SJSA1 (cell line): Measurements from ENCODE around the gene ASIC2. TPM values are rescaled to one million over a fixed set of nuclear protein-coding genes. Genes with fewer than 3 reads are reported as not detected.

ENCODE experiments used
- DNase-seq, 2 experiments: peaks; one replicate each; pipeline ENCODE4 v3.0.0-alpha.2; 2015 to 2020; ENCODE audit warnings: low spot score in 2 of 2, low read depth in 1 of 2
- H3K27ac ChIP-seq: fragments of 250-450 bp; sonication (Bioruptor Pico); 2 replicates; pipeline ENCODE4 v1.5.1; 2020; ENCODE audit warnings: mild to moderate bottlenecking, moderate library complexity
- H3K27me3 ChIP-seq: fragments of 250-450 bp; sonication (Bioruptor Pico); replicated peaks from 2 replicates; pipeline ENCODE4 v1.5.1; 2020; ENCODE audit warnings: mild to moderate bottlenecking, moderate library complexity
- H3K36me3 ChIP-seq: fragments of 250-450 bp; sonication (Bioruptor Pico); 2 replicates; pipeline ENCODE4 v1.5.1; 2020; ENCODE audit warnings: mild to moderate bottlenecking
- H3K4me1 ChIP-seq: fragments of 250-450 bp; sonication (Bioruptor Pico); replicated peaks from 2 replicates; pipeline ENCODE4 v1.6.1; 2021; ENCODE audit warnings: mild to moderate bottlenecking
- H3K4me3 ChIP-seq: fragments of 250-450 bp; sonication (Bioruptor Pico); 2 replicates; pipeline ENCODE4 v1.5.1; 2020; ENCODE audit warnings: mild to moderate bottlenecking
- H3K9me3 ChIP-seq: fragments of 250-450 bp; sonication (Bioruptor Pico); replicated peaks from 2 replicates; pipeline ENCODE4 v1.5.1; 2020; ENCODE audit warnings: mild to moderate bottlenecking
- total RNA-seq: library from RNA; depleted of rRNA; stranded (reverse); fragments of >200 nt; shearing (Covaris generic); gene quantifications from 2 replicates; pipeline ENCODE4 v1.2.3, GENCODE V29; 2014

The ASIC2 gene
- total RNA-seq, 1 experiment from 2014 or later: not detected

DNA sequence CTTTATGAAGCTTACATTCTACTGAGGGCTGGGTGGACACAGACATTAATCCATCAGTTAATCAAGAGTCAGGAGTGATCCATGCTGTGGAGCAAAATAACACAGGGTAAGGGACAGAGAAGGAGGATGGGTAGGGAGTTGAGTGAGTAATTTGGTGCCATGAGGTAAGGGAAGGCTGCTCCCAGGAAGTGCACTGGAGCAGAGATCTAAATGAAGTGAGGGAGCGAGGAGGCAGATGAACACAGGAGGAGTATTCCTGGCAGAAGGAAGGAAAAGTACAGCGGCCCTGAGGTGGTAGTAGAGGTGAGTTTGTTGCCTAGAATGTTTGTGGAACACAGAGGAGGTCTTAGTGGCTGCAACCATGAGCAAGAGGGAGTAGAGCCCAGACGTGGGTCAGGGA lies 34.8 kb downstream of the ASIC2 start:
- H3K9me3 ChIP-seq: no peaks in the 10 kb centered on the region
- H3K36me3 ChIP-seq: no peaks in the 10 kb centered on the region
- no peaks in the 10 kb centered on the region for H3K4me1 ChIP-seq
- H3K4me3 ChIP-seq: no peak overlapping the region
- no peak for DNase-seq
- H3K27ac ChIP-seq: no peak overlapping the region
- H3K27me3 ChIP-seq: no peaks in the 10 kb centered on the region

DNA sequence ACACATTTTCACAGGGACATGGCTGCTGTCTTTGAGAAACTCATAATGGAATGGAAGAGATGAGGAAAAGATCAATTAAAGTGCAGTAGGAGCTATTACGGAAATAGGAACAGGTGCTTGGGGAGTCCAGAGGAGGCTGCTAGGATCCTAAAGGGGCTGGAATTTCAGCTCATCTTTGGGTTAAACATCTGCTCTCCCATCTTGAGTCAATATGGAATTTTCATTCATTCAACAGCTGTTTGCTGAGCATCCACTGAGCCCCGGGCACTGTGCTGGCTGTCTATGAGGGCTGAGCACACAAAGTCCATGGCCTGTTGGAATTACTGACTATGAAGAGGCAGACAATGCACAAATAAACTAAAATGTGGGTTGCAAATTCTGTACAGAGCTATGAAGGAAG lies 47.9 kb downstream of the ASIC2 start:
- no peak overlapping the region for H3K27ac ChIP-seq
- no peaks in the 10 kb centered on the region for H3K4me1 ChIP-seq

DNA sequence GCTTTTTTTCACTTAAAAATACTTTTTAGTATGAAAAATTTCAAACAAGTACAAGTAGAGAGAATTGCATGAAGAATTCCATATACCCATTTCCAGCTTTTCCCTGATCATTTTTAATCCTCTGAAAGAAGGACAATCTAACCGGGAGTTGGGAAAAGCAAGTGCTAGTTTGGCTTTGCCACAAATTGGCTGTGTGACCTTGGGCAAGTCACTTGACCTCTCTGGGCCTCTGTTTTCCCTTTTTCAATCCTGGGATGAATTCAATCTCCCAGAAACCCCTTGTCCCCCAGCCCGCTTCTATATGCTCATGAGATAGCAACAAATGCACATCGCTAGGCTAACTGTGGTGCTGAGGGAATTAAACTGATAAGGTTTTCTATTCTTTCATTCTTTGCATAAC lies 49.4 kb downstream of the ASIC2 start:
- H3K27me3 ChIP-seq: no peaks in the 10 kb centered on the region
- no peaks in the 10 kb centered on the region for H3K36me3 ChIP-seq
- no peak overlapping the region for H3K27ac ChIP-seq

More for the DNA sequence above, 47.9 kb downstream of the ASIC2 start:
- Histone ChIP-seq H3K4me3 (no peak overlapping the region), H3K36me3 (no peaks in the 10 kb centered on the region), H3K9me3 (no peaks in the 10 kb centered on the region), H3K27me3 (no peaks in the 10 kb centered on the region)
- no peak for DNase-seq

DNA sequence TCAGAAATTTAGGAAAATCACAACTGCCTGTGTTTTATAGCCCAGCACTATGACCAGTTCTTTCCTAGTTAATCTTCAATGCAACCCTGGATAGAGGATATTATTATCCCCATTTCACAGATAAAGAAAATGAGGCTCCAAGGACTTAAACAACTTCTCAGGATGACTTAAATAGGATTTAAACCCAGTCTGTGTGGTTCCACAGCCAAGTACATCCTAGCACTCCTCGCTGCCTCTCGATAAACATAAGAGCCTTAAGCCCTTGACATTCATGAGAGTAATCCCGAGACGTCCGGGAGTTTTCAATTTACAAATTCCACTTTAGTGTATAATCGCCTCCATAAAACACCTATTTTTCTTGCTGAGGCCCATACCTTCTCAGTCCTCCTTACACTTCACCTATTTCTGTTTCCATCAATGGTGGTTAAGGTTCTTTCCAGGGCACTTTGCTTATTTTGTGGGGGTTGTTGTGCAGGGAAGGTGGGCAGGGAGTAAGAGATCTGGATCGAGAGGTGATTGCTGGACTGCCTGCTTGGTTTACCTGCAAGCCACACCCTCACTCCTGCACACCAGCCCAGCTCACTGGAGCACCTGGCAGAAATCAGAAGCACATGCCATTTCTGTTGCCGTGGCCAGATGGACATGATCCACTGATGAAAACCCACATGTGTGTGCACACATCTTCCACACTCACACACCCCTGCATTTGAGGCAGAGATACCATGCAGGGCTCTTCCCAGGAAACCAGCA lies 50.5 kb downstream of the ASIC2 start:
- Histone ChIP-seq H3K4me3 (no peak overlapping the region), H3K9me3 (no peaks in the 10 kb centered on the region), H3K27me3 (no peaks in the 10 kb centered on the region), H3K27ac (no peak overlapping the region), H3K4me1 (no peaks in the 10 kb centered on the region), H3K36me3 (no peaks in the 10 kb centered on the region)
- no peak for DNase-seq

More for the DNA sequence above, 49.4 kb downstream of the ASIC2 start:
- no peaks in the 10 kb centered on the region for H3K9me3 ChIP-seq
- H3K4me3 ChIP-seq: no peak overlapping the region
- DNase-seq: no peak
- H3K4me1 ChIP-seq: no peaks in the 10 kb centered on the region

DNA sequence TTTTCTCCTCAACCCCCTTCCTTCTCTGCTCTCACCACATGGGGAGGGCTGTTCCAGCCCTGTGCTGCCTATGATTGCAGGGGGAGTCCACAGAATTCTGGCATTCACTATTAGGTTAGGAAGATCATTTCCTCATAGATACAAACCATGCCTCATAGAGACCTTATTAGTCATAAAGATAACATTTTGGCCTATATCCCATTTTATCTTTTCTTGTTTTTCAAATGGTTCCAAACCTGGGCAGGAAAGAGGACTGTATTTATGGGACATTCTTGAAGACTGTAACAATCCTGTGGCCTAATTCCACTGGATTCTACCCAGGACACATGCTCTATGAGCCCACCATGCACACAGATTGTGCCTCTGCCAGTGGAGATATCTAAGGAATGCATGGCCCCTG lies 51.7 kb downstream of the ASIC2 start:
- Histone ChIP-seq H3K27me3 (no peaks in the 10 kb centered on the region), H3K9me3 (no peaks in the 10 kb centered on the region), H3K4me3 (no peak overlapping the region), H3K4me1 (no peaks in the 10 kb centered on the region), H3K27ac (no peak overlapping the region), H3K36me3 (no peaks in the 10 kb centered on the region)
- no peak for DNase-seq

DNA sequence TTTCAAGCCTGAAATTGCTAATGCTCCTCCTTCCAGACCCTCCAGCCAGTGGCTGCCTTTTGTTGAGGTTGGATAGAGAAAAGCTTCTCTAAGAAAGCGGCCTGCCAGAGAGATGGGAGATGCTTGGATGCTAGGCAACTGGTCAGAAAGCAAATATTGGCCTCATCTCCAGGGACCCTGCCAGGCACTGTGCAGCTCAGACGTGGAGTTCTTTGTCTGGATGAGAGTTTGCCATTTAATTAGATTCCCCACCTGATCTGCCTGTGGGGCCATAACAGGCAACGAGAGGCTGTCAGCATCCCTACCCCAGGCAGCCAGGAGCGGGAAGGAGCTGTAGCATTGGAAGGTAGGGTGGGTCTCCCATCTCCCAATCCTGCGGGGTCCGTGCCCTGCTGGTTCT lies 52.7 kb downstream of the ASIC2 start:
- no peak overlapping the region for H3K27ac ChIP-seq
- no peaks in the 10 kb centered on the region for H3K9me3 ChIP-seq
- H3K36me3 ChIP-seq: no peaks in the 10 kb centered on the region
- no peak overlapping the region for H3K4me3 ChIP-seq
- DNase-seq: no peak
- H3K27me3 ChIP-seq: no peaks in the 10 kb centered on the region
- peaks cover 3% of the 10 kb centered on the region for H3K4me1 ChIP-seq

DNA sequence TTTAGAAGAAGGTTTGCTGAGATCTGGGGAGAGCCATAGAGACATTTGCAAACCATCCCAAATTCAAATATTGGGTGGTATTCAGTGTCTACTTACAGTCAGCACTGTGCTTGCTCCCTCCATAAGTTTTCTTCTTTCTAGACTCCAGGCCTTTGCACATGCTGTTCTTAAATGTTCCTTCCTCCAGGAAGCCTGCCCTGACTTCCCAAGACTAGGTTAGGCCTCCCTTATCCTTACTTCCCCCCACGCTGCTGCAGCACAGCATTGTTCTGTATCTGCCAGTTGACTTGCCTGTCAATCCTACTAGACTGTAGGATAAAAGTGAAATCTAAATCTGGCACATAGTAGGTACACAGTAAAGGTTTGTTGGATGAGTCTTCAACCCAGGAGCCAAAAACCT lies 53.4 kb downstream of the ASIC2 start:
- no peaks in the 10 kb centered on the region for H3K36me3 ChIP-seq
- H3K4me1 ChIP-seq: peaks cover 7% of the 10 kb centered on the region
- no peaks in the 10 kb centered on the region for H3K27me3 ChIP-seq

DNA sequence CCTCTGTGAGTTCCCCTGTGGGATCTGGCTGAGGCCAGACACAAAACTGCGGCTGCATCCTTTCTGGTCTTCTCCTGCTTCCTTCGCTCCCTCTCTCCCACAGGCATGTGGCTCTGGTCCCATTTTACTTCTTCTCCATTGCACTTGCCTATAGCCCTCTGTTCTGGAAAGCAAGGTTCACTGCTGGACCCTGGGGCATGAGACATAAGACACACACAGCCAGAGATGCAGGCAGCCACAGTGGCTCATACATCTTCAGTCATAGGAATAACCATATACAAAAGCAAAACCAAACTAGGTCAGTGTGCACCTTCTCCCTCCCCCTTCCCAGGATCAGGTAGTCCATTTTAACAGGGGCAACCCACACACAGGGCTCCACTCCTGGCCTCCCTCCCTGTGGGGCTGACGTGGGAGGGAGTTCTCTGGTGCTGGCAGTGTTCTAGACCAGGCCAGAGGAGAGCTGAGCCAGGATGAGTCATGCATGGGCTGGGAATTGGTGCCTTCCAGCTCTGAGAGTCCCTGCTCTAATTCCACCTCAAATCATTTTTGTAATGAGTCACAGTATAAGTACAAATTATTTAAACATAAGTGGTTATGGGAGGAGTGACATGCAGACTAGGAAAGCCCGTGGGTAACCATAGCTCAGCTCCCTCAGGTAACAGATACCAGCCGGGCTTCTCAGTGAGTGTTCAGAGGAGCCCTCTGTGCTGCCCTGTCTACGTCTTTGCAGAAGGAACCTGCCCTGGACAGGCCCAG lies 58.0 kb downstream of the ASIC2 start:
- DNase-seq: peak; percentile 44 to 55
- no peak overlapping the region for H3K27ac ChIP-seq
- no peaks in the 10 kb centered on the region for H3K36me3 ChIP-seq
- H3K27me3 ChIP-seq: no peaks in the 10 kb centered on the region
- peaks cover 7% of the 10 kb centered on the region for H3K4me1 ChIP-seq
- no peak overlapping the region for H3K4me3 ChIP-seq
- H3K9me3 ChIP-seq: no peaks in the 10 kb centered on the region

More for the DNA sequence above, 53.4 kb downstream of the ASIC2 start:
- Histone ChIP-seq H3K27ac (no peak overlapping the region), H3K4me3 (no peak overlapping the region), H3K9me3 (no peaks in the 10 kb centered on the region)
- no peak for DNase-seq

DNA sequence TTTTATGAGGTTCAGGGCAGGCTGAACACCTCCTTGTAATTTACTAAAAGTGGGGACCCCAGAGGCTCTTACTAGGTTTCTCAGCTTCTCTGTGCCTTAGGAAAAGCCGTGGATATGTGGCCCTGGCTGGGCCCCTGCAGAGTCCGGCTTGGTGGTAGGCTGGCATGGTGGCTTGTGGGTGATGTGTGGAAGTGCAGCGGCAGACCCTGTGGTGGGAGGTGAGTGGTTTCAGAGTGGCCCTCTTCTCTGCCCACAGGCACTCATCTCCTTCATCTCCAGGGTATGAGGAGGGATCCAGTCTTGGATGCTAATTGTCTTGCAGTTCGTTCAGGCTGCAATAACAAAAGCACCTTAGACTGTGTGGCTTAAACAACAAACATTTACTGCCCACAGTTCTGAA lies 58.9 kb downstream of the ASIC2 start:
- H3K27ac ChIP-seq: no peak overlapping the region

DNA sequence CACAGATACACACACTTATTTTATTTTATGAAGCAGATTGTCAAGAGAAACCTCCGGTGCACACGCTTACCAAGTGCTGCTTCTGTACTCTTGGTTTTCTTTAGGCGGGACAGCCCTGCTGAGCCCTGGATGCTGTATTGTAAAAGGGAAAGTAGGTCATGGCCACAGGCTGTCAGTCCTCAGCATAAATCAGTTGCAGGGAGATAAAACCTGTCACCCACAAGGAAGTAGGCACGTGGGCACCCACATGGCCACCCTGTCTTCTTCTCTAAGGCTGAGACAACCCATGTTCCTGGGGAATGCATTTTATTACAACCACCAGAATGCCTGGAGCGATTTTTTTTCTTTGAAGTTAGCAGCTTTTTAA lies 59.3 kb downstream of the ASIC2 start:
- H3K27me3 ChIP-seq: no peaks in the 10 kb centered on the region
- no peaks in the 10 kb centered on the region for H3K36me3 ChIP-seq
- no peak for DNase-seq
- H3K27ac ChIP-seq: no peak overlapping the region
- no peak overlapping the region for H3K4me3 ChIP-seq
- H3K4me1 ChIP-seq: peaks cover 7% of the 10 kb centered on the region
- no peaks in the 10 kb centered on the region for H3K9me3 ChIP-seq

More for the DNA sequence above, 58.9 kb downstream of the ASIC2 start:
- no peak for DNase-seq
- Histone ChIP-seq H3K27me3 (no peaks in the 10 kb centered on the region), H3K4me3 (no peak overlapping the region), H3K4me1 (peaks cover 7% of the 10 kb centered on the region), H3K36me3 (no peaks in the 10 kb centered on the region), H3K9me3 (no peaks in the 10 kb centered on the region)

DNA sequence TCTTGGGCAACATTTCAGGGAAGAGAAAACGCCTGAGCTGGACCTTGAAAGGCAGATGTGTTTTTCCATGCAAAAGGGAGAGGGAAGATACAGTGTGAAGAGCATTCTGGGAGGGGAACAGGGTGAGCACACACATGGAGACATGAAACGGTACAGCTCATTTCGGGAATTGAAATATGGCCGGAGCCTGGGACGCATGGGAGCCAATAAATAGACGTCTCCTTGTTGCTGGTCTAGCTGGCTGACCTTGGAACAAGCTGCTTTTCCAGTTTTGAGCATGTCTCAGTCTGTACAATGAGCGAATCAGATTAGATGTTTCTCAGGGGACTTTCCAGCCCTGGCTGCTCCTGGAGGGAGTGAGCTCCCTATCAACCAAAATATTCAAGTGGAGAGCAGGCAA lies 63.6 kb downstream of the ASIC2 start:
- H3K36me3 ChIP-seq: no peaks in the 10 kb centered on the region
- no peak overlapping the region for H3K27ac ChIP-seq
- no peaks in the 10 kb centered on the region for H3K4me1 ChIP-seq
- no peak overlapping the region for H3K4me3 ChIP-seq
- H3K9me3 ChIP-seq: no peaks in the 10 kb centered on the region
- no peaks in the 10 kb centered on the region; the same call in 1 of the 2 replicates for H3K27me3 ChIP-seq
- no peak for DNase-seq

DNA sequence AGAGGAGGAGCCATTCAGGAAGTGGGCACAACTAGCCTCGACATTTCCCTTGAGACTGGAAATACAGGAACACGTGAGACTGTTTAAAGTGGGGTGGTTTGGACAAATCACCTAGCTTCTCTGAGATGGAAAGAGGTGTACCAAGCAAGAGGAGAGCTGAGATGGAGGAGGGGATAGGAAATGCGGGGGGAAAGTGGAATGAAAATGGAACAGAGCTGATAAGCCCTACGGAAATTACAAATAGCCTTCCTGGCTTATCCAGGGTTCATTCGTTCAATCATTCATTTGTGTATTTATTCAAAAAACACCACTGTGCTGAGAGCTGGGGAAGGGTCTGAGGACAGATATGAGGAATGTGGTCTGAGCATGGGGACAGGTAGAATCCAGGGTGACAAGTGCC lies 64.1 kb downstream of the ASIC2 start:
- no peak for DNase-seq
- Histone ChIP-seq H3K27me3 (no peaks in the 10 kb centered on the region; the same call in 1 of the 2 replicates), H3K4me3 (no peak overlapping the region), H3K27ac (no peak overlapping the region), H3K36me3 (no peaks in the 10 kb centered on the region), H3K4me1 (no peaks in the 10 kb centered on the region), H3K9me3 (no peaks in the 10 kb centered on the region)

DNA sequence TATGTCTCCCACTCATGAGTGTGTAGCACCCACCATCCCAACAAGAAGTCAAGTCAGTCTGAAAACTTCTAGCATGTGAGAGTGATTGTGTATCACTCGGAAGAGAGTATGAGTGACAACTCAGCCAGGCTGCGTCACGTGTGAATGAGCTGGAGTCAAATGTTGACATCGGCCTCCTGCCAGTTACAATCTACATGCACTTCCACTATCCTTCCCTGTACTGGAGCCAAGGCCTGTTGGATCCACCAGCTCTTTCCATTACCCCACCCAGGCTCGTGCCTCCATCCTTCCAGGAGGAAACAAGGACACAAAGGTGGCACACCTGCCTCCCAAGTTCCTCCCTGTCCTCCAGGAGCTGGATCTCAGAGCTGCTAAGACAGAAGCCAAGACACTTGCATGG lies 64.5 kb downstream of the ASIC2 start:
- Histone ChIP-seq H3K27me3 (no peaks in the 10 kb centered on the region; the same call in 1 of the 2 replicates), H3K36me3 (no peaks in the 10 kb centered on the region), H3K9me3 (no peaks in the 10 kb centered on the region), H3K4me3 (no peak overlapping the region), H3K27ac (no peak overlapping the region), H3K4me1 (no peaks in the 10 kb centered on the region)
- DNase-seq: no peak

DNA sequence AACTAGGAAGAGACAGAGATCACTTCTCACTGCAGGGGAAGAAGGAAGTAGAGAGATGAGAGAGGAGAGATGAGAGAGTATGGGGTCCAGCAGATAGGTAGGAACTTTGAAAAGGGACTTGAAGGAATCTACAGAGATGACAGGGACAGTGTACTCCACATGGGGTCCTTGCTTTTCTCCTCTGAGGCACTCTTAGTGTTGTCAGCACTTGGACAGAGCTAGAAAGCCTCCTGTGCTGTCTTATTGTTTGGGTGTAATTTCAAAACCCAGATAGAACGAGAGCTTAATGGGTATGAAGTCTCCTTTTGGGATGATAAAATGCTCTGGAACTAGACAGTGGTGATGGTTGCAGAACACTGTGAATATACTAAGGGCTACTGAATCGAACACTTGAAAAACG lies 65.2 kb downstream of the ASIC2 start:
- no peak overlapping the region for H3K4me3 ChIP-seq
- DNase-seq: no peak

More for the DNA sequence above, 65.2 kb downstream of the ASIC2 start:
- Histone ChIP-seq H3K4me1 (no peaks in the 10 kb centered on the region), H3K27ac (no peak overlapping the region), H3K9me3 (no peaks in the 10 kb centered on the region), H3K36me3 (no peaks in the 10 kb centered on the region), H3K27me3 (no peaks in the 10 kb centered on the region; the same call in 1 of the 2 replicates)
